Ecto neural progenitor cell (in vitro differentiated cells): ENCODE measurements around the gene CCDC54.
"Not testable (repeated sequence)": the region's sequence is repeated elsewhere in the genome, so short reads cannot be mapped to it uniquely, and the experiment has no call there.

Source experiments
- DNase-seq: peaks from one replicate; pipeline ENCODE4 v3.0.0-alpha.2; 2018; ENCODE audit warnings: low spot score

Gene CCDC54

DNA sequence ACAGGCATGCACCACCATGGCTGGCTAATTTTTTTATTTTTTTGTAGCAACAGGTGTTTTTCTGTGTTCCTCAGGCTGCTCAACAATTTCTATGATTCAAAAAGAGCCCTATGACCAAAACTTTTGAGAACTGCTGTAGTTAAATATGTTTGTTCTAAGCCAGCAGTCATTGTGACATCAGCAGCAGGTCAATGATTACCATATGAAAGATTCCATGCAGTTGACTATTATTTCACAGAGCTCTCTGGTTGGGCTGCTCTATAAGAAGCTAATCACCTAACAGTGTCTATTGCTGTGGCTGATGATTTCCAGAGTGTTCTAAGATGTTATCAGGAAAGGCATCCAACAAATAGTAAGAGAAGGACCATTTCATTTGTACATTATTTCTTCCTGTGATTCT is at the start of gene CCDC54:
Gene CCDC54, plus strand, starts transcription at position 289 of the 400 bp plus-strand sequence. CDS start 149 bp downstream, outside the sequence.
- DNase-seq, result no peak

DNA sequence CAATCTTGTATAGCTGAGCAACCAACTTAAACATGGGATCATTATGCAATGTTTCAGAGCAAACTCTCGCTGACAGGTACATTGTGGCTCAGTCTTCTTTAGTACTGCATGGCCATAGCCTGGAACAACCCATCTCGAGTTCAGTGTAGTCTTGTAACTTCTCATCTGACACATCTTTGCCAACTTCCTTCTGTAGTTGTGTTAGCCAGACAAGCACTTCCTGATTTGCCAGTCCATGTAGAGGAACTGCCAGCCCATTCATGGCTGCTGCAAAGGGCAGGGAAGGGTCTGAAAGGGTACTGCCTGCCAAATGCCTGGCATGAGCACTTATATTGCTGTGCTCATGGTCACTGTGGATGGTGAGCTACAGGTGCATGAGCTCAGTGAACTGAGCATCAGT is 49.2 kb upstream of the CCDC54 start:
- DNase-seq, result no peak

DNA sequence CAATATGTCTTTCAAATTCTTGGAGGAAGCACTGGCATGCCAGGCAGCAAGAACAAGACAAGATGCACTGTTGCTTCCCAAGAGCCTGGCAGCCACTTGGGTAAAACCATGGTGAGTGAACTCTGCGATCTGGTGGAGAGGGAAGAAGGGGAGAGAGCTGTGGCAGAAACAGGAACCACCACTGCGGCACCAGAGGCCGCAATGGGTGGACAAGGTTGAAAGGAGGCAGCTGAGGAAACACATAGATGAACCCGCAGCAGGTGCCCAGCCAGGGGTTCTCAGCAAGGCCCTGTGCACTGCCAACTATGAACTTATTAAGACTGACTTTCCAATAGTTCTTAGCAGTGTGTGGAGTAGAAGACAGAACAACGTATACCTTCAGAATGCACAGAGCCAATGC is 48.2 kb upstream of the CCDC54 start:
- no peak for DNase-seq

DNA sequence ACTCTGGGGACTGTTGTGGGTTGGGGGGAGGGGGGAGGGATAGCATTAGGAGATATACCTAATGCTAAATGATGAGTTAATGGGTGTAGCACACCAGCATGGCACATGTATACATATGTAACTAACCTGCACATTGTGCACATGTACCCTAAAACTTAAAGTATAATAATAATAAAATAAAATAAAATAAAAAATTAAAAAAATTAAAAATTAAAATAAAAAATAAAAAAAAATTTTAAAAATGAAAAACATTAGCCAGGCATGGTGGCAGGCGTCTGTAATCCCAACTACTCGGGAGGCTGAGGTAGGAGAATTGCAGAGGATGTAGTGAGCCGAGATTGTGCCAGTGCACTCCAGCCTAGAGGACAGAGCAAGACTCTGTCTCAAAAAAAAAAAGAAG is 37.5 kb upstream of the CCDC54 start:
- not testable (repeated sequence) for DNase-seq

DNA sequence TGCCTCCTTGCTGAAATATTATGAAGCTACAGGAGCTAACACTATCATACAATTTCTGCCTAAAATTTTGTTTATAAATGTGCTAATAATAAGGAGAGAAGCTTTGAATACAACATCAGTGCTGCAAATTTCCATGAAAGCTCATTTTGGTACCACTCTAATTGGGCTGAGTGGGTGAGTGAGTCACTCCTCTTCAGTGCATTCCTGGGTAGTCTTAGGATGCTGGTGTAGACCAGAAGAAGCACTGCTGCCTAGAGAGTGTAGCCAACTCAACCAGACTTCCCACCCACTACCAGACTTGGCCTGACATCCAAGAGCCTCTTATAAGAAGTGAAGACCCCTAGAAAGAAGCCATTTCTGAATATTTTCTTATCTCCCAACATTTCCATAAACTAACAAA is 32.5 kb upstream of the CCDC54 start:
- DNase-seq, result no peak

DNA sequence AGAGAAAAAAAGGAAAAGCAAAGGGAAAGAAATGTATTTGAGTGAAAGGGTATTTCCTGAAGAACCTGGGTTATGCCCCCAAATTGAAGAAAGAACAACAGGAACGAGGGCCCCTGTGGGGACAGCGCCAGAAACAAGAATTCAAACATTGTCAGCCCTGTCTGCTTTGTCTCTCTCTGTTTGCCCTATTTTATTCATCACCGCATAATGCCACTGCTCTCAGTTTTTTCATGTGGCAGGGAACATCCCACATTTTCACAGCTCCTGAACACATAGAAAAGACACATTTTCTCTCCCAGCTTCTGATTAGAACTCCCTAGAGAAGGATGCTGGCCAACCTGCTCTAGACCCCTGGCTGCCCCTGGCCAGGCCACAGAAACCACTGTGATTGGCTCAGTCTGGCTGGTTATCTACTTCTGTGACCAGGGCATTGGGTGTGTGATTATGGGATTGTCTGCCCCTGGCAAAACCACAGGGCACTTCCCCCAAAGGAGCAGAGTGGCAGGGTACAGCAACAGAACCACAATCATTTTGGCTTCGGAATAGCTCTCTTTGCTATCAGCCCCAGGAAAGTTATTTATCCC is 31.3 kb upstream of the CCDC54 start:
- no peak for DNase-seq

DNA sequence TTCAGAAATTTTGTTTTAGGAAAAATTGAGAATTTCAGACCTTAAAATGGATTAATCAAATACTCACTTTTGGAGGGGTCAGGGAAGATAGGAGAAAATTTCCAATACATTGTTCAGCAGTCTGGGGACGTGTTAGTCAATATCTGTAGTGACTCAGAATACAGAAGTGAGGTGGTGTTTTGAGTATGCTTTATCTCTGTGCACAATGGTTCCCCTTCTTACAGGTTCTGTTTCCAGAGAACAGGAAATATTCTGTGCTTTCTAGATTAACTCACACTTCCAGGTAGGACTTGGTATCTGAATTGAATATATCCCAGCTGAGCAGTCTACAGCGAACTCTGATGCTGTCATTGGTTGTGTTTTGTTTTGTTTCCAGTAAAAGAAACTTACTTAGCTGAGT is 30.7 kb upstream of the CCDC54 start:
- no peak for DNase-seq

DNA sequence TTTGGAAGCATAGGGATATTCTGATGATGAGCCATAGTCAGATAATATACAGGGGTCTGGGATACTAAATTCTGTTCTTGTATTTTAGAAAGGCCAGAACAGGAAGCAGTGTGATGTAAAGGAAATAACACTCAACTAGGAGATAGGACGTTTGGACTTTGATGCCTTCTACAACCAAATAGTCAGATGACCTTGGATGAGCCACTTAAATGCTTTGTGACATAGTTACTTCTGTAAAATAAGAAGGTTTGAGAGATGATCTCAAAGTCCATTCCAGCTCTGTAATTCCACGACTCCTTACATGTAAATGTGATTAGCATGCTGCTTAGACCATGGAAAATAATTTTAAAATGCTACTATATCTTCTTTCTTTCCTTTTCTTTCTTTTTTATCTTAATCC is 29.5 kb upstream of the CCDC54 start:
- no peak for DNase-seq

DNA sequence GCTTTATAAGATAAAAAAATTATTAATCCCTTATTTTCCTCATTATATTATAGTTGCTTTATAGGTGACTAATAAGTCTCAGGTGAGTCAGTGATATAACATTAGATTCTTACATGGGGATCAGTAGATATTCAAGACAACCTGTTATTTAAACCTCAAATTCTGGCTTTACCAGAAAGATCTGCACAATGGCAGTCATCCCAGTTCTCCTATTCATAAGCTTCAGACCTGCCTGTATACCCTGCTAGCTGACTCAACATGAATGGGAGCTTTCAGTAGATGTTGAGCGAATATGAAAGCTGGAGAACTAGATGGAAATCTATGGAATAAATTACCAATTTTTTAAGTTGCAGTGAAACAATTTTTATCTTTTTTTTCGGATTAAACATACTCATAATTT is 20.5 kb upstream of the CCDC54 start:
- no peak for DNase-seq

DNA sequence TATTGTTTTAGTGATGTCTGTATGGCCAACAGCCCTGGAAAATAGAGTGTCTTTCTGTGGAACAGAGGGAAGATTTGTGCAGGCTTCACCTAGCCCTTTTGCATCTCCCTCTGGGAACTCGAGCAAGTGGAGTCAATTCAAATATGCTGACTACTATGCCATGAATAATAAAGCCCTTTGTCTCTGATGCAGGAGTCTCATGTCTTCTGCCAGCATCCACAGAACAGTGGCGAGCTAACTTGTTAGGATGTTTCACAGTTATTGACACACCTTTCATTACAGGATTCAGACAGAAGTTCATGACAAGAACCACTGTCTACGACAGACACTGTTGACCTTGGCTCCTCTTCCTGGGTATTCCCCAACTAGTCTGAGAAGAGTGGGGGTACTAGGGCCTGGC is 15.6 kb upstream of the CCDC54 start:
- no peak for DNase-seq

DNA sequence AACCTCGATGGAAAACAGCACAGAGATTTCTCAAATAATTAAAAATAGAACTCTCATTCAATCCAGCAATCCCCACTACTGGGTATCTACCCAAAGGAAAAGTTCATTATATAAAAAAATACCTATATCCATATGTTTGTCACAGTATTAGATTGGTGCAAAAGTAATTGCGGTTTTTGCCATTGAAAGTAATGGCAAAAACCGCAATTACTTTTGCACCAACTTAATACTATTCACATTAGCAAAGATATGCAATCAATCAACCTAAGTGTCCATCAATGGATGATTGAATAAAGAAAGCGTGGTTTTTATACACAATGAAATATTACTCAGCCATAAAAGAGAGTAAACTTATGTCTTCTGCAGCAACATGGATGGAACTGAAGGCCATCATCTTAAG is 12.2 kb upstream of the CCDC54 start:
- DNase-seq, result no peak

DNA sequence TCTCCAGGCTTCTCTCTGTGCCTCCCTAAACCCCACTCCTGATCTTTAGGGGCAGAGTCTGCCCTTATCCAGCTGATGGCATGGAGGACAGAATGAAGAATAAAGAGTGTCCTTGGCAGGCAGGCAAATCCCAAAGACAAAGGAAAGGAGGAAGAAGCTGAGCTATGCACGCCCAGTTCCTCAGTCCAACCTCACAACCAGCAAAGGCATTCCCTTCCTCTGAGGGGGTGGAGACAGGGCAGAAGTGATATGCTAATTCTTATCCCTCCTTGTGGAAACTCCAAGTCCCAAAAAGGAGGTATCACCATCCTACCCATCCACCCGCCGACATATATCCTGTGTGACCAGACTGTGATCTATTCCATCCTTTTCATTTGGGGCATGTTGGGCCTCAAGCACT is 10.5 kb upstream of the CCDC54 start:
- no peak for DNase-seq

DNA sequence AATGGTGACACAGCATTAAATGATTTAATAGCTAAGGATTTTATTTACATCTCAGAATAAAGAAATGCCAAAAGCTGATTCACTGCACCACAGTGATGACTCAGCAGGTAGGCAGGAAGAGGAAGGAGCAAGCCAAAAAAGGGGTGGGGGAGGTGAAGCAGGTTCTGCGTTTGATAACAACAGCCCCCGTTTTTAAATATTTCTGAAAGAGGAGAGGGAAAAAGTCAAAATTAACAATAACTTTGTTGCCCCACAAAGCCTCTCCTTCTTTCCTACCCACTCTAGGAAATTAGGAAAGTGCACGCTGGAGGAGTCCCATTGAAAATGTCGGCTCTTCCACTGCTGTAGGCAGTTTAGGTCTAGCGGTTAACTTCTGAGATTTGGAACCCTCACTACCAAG is 9.9 kb upstream of the CCDC54 start:
- no peak for DNase-seq

DNA sequence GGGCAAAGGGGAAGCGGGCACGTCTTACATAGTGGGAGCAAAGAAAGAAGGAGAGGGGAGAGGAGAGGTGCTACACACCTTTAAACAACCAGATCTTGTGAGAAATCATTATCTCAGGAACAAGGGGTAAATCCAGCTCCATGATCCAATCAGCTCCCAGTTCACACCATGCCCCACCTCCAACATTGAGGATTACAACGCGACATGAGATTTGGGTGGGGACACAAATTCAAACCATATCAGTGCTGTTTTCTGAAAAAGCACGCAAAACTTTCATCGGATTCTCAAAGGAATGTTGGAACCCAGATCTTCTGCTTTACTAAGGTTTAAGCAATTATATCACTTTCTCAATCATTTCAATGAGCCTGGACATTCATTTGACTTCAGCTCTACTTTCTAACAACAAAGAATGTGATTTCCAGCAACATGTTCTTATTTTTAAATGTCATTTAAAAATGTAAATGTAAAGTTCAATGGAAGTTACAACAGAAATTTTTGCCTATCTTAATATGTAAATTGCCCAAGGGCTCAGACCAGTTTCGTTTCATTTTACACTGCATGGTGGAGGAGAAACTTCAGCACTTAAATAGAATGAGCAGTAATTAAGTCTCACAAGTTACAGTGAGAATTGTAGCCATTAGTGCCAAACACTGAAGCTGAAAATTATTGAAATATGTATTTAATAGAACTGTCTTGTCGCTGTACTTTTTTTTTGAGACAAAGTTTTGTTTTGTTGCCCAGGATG is 8.4 kb upstream of the CCDC54 start:
- no peak for DNase-seq

DNA sequence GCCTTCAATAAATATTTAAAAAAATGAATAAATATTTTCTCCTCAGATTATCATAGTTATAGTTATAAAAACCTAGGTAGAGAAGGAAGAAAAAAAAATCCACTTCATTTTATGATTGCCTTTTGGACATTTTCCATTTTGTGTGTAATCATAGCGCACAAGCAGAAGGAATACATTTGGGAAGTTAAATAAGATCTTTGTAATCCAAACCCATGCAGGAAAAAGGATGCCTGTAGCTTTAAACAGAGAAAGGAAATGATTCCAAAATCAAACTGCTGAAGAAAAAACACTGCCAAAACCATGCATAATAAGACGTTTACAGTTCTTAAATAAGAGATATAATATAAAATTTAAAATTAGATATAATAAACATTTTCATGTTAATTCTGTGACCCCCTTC is 7.4 kb upstream of the CCDC54 start:
- no peak for DNase-seq

DNA sequence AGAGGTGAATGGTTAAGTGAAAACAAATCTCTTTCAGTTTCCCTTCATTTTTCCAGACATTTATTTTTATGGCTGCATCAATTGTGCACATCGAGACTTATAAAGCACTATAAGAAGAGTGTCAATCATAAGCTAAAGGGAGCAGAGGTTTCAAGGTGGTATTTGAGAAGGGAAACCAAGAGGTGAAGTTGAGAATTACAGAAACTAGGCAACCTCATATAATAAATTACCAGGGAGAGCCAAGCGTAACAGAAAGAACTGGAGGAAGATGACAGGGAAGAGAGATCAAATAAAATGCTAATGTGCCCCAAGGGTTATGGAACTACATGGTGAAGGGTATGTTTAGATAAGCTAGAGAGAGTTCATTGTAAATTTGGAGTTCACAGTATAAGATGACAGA is 6.3 kb upstream of the CCDC54 start:
- no peak for DNase-seq

DNA sequence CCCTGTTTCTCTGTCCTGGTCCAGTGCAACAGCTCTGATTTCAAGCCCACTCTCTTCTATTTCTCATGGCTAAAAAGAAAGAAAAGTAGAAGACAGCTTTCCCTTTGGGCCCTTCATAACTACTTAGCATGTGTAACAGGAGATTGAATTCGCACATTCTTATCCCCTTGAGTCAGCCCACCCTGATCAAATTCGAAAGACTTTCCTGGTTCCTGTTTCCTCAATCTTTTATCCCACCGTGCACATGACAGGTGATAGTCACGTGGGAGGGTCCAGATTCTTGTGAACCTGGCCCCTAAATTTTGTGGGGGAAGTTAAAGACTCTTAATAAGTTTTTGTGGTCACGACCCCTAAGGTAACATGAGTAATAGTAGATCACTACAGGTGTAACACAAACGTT is 4.7 kb upstream of the CCDC54 start:
- no peak for DNase-seq

DNA sequence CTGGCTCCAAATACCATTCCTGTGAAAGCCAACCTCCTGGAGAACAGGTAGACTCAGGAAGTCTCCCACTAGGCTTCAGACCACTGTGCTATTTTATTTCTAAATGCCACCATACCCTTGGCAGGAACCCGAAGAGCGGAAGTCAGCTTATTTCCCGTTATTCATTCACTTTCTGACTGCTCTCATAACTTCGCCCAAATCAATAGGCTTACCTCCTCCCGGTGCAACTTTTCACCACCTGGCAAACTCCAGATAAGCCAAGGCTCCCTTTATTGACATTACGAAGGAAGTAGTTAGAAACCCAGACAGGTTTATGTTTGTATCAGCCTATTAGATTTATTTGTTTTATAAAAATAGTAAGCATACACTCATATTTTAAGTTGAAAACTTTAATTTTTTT is 3.3 kb upstream of the CCDC54 start:
- DNase-seq, result no peak

DNA sequence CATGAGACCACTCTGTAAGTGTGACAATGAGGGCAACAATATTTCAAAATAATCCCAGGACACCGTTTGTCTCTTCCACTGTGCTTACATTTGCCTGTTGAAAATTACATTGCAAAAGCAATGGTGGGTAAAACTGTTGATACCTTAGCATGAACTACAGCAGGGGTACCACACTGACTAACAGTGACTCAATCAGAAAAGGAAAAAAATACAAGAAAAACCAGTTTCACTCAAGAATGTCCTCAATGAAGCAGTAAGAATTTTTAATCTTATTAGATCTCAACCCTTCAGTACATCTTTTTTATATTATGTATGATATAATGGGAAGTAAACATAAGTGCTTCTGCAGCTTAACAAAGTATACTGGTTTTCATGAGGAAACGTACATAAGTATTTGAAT is 1.6 kb upstream of the CCDC54 start:
- no peak for DNase-seq

DNA sequence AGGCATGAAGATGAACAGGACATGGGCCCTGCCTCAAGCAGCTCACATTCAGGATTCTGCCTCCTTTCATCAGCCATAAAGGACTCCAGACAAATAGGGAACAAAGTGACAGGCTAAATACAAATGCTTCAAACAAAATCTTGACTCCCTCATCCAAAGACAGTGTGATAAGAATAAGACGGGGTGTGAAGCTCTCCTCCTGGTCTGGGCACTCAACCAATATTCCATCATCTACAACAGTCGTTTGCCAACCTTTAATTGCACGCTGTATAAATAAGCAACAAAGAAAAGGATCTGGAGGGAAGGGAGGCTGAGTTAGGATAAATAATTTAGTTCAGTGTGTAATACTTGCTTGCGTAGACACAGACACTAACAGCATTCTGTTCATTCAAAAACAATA is 5.4 kb downstream of the CCDC54 start:
- DNase-seq, result no peak

DNA sequence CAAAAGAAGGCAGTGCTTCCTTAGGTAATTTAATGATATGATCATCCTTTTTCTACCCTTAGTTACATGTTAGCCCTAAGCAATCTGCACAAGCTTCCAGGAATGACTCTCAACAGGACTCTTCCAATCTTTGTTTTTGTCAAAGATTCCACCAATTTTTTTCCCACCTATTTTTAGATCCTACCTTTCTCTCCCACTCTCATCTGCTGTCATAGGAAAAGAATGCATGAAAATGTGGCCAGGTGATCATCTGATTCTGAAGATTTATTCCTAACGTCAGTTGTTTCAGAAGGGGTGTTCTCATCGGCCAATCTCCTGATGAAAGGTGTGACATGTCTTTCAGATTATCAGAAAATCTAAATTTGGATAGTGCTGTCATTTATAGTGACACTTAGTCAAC is 7.2 kb downstream of the CCDC54 start:
- no peak for DNase-seq

DNA sequence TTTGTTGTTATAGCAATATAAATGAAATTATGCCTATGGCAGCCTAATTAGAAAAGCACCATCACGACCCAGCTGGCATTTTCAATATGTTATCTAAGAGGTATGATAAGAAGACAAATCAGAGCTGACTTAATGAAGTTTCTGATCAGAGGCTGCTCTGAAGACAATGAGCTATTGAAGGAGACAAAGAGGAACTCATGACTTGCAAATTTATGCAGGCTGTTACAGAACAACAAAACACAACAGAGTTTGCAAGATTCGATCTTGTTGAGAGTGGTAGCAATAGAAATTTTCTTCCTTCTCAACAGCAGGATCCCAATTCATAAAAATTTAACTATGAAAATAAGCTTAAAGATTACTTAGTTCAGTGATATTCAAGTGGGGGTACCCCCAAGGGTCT is 7.7 kb downstream of the CCDC54 start:
- no peak for DNase-seq

DNA sequence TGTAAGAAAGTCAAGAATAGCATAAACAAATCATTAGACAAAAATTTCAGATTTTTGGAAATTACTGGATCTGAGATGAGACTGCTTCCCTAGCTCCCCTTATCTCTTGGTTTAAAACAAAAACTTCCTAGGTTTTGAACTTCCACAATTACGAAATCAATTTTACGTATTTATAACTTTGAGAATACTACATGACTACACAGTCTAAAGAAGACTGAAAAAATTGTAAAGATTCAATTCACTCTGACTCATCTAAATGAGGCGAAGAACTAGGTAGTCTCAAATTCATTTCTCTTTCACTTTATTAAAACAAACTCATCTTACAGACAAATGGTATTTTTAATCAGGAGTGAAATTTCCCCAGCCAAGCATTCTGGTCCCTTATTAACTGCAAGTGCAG is 10.3 kb downstream of the CCDC54 start:
- DNase-seq, result no peak

DNA sequence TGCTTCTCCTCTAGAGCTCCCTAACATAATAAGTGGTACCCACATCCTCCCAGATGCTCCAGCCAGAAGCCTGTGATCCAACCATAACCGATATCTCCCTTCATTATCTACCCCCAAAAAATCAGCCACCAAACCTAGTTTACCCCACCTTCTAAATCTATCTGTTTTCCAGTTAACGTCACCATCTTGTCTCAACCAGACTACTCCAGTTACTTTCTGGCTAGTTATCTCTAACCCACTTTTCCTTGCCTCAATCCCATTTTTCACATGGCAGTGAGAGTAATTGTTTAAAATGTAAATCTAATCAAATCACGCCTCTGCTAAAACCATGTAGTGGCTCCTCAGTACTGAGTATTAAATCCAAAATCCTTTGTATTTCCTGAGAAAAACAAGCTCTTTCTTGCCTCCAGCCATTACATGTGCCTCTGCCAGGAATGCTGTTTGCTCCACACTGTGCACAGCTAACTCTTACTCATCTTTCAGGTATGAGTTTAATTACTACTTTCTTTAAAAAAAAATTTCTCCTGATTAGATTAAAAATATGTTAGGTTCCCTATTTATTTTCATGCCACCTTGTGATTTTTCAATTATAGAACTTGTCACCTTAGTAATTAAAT is 15.4 kb downstream of the CCDC54 start:
- DNase-seq, result no peak
